ENCODE results near the gene CAMTA1. TPM values are rescaled to one million over a fixed set of nuclear protein-coding genes. Genes with fewer than 3 reads are reported as not detected.
"Not testable (repeated sequence)": the region's sequence is repeated elsewhere in the genome, so short reads cannot be mapped to it uniquely, and the experiment has no call there.

CAMTA1 gene
- total RNA-seq, 1 experiment from 2014 or later: 102 TPM

DNA sequence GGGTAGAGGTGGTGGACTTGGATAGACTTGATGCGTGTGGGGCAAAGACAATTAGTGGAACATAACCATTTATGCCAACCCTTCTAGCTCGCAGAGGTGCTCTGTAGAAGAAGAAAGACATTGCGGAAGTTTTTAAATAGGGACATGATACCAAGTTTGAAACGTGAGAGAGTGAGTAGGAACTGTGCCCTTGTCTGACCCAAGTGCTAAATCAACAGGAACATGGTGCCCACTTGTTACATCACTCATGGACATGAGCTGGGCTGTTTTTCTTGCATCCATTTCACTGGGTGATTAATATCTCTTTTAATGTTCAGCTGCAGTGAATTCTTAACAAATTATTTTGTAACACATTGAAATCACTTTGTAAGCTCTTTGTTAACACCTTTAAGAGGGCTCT is 577.7 kb downstream of the CAMTA1 start:
- DNase-seq (ENCODE audit: low read depth): no peak
- in situ Hi-C loops (cut with HindIII; ENCODE audit: low pct_unique_long_range_greater_than_20kb, low sequenced_read_pairs): no loop called here

DNA sequence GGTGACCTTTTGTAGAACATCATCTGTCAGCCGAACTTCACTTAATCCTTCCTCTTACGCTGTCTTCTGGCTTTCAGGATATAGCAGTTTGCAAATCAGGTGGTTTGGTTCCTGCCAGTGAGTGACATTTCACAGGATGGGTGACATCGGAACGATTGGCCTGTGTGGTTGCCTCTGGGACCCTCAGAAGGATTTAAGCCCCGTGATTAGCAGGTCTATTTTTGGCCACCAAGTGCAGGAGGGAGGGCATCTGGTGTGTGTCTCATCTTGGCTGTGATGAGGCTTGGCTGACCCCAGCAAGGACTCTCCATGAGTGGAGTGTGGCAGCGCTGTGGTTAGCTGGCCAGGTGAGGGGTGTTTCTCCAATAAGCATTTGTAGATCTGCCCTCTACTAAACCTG is 578.2 kb downstream of the CAMTA1 start:
- DNase-seq (ENCODE audit: low read depth): no peak
- in situ Hi-C loops (cut with HindIII; ENCODE audit: low pct_unique_long_range_greater_than_20kb, low sequenced_read_pairs): no loop called here

DNA sequence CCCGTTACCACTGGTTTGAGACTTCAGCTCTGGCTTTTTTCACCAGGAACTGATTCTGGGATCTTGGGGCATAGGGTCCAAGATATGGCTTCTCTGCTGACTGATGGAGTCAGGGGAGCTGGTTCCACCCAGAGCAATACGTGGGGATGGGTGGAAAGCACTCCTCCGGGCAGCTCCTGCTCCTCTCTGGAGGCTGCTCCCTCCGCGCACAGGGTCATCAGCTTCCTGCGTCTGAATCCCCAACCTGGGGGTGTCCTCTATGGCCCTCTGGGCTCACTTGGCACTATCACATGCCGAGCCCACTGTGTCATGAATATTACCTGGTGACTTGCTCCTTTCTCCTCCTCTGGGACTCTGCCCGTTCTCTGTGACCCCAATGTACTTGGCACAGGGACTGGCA is 580.5 kb downstream of the CAMTA1 start:
- no peak for DNase-seq (ENCODE audit: low read depth)
- in situ Hi-C loops (cut with HindIII; ENCODE audit: low pct_unique_long_range_greater_than_20kb, low sequenced_read_pairs): no loop called here

DNA sequence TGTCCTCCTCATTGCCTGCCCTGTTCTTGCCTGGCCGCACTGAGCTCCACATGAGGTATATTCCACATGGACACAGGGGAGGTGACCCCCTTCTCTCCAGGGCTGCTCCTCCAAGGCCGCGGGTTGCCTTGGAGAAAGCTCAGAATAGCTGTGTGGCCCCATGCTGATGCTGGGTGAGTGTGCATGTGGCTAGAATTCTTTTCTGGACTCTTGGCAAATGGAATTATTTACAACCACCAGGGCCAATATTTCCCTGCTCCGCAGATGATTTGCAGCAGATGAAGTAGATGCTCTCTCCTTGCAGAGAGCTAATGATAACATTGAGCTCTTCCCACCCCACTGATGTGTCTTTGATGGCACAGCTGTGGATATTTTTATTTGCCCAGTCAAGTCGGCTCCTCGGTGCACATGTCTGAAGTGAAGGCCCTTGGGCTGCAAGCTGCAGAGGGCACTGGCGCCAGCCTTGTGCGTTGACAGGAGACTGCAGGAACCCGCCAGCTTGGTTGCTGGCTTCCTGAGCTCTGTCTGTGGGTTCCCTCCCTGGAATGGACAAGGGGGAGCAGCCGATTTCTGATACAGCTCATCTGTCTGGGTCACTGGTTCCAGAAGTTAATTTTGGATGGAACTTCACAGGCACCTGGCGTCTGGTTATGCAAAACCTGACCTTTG is 581.2 kb downstream of the CAMTA1 start:
- in situ Hi-C loops (cut with HindIII; ENCODE audit: low pct_unique_long_range_greater_than_20kb, low sequenced_read_pairs): no loop called here
- DNase-seq (ENCODE audit: low read depth): no peak

DNA sequence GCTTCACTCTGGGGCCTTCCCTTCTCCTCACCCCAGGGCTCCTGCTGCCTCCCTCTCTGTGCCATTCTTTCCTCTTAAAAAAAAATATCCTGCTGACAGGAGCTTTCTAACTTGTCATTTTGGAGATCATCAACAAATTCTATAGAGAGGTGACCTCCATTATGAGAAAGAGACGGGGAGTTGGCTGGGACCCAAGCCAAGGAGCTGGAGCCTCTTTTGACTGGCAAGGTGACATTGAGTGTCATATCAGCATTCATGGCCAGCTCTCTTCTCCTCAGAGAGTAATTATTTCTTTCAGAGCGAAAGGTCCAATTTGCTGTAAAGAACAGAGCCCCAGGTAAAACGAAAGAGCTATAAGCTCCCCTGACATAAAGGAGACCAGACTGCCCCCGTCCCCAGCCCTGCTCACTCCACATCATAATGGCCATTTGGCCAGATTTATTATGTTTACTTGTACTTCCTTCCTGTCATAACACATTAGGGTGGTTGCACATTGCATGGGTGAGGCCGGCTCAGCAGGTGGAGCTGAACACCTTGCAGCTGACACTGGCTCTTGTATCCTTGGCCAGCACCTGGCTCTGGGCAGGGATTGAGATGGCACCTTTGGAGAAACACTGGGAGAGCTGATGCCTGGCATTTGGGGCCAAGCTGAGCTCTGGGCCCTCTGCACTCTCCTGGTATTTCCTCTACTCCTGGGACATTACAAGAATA is 581.9 kb downstream of the CAMTA1 start:
- DNase-seq (ENCODE audit: low read depth): no peak
- in situ Hi-C loops (cut with HindIII; ENCODE audit: low pct_unique_long_range_greater_than_20kb, low sequenced_read_pairs): no loop called here

DNA sequence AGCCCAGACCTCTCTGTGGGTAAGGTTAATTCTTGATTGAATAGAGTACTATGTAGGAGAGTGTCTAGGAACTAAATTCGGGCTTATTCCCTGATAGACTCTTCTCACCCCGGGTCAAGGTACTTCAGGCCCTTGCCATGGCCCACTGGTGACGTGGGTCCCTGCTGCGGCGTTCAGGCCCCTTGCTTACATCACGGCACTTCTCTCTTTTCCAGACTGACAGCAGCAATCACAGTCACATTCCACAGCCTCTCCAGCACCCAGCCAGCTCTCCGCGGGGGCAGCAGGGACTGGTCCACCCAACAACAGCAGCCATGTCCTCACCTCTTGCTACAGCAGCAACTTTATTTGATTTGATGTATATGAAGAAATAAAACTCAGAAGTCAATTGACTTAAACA is 584.6 kb downstream of the CAMTA1 start:
- in situ Hi-C loops (cut with HindIII; ENCODE audit: low pct_unique_long_range_greater_than_20kb, low sequenced_read_pairs): no loop called here
- no peak for DNase-seq (ENCODE audit: low read depth)

DNA sequence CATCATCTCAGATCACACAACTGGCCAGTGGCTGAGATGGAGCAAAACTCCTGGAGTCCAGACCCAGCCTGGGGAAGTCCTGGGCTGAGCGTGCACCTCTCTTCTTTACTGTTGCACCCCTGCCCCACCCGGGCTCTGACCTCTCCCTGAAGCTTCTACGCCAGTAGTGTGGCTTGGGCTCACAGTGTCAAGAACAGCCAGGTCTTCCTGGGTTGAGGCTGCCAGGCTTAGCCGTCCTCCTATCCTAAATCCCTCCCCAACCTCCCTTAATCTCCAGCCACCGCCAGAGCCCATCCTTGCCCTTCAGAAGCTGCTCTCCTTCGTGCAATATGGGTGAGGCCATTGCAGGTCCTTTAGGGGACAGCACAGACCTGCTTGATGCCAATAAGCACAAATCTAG is 586.7 kb downstream of the CAMTA1 start:
- in situ Hi-C loops (cut with HindIII; ENCODE audit: low pct_unique_long_range_greater_than_20kb, low sequenced_read_pairs): no loop called here
- DNase-seq (ENCODE audit: low read depth): no peak

DNA sequence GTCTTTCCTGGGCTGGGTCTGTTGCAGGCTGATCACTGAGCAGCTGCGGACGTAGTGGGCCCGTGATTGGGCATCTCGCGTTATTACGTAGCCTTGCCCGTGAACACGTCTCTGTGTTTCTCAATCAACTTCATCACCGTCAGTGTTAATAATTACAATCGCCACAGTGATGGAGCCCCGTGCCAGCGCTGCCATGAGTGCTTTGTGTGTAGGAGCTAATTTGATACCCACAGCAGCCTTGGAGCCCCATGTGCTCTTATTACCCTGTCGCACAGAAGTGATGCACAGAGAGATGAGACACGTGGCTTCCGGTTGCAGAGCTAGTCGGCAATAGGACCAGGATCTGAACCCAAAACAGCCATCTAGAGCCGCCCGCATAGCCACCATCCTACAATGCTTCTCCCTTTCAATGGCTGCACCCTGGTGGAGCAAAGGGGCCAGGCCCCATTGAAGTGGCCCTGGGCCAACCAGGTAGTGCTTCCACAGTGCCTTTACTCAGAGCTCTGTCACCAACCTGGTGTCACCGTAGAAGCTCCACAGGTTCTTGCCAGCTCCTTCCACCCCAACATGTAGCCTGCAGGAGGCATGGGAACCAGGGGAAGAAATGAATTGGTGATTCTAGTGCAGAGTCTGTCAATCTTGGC is 587.3 kb downstream of the CAMTA1 start:
- in situ Hi-C loops (cut with HindIII; ENCODE audit: low pct_unique_long_range_greater_than_20kb, low sequenced_read_pairs): no loop called here
- DNase-seq (ENCODE audit: low read depth): no peak

DNA sequence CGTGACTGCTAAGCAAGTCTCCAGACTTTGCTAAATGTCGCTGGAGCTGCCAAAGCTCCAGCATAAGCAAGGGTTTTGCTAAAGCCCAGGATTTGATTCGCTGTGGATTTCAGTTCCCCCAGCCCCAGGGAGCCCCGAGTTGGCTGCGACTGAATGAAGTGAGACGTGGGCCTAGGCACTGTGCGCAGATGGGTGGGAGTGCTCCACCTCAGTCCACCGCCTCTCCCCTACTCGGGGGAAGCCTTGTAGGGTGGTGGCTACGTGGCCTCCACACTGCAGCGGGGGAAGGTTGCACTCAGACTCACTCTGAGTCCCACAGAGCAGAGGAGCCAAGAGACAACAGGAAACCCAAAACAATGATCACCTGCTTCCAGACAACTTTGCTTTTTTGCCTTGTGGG is 588.0 kb downstream of the CAMTA1 start:
- in situ Hi-C loops (cut with HindIII; ENCODE audit: low pct_unique_long_range_greater_than_20kb, low sequenced_read_pairs): no loop called here
- DNase-seq (ENCODE audit: low read depth): no peak

DNA sequence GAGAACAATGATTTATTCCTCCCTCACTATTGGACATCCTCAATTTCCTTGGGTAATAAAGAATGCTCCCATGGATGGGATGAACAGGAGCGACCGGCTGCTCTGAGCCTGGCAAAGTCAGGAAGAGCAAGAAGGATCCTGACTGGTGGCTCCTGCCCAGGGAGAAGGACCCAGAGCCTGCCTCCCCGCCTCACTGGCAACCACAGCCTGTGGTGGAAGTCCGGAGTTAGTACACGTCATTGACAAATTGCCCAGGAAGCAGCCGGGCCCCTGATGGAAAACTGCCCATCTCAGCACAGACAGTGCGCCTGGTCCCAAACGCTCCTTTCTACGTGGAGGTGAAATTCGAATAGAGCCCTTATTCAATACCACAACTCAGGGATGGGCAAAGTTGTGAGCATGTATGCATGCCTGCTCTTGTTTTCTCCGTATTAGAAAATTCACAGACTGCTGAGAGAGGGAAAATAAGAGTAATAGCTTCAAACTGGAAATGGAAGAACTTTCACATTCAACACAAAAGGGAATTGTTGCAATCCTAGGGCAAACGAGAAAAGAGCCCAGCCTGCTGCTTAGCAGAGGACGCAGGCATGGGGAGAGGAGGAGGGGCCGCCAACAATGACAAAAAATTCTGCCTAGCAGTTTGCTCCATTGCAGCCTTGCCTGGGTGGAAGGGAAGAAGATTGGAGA is 588.8 kb downstream of the CAMTA1 start:
- no peak for DNase-seq (ENCODE audit: low read depth)

DNA sequence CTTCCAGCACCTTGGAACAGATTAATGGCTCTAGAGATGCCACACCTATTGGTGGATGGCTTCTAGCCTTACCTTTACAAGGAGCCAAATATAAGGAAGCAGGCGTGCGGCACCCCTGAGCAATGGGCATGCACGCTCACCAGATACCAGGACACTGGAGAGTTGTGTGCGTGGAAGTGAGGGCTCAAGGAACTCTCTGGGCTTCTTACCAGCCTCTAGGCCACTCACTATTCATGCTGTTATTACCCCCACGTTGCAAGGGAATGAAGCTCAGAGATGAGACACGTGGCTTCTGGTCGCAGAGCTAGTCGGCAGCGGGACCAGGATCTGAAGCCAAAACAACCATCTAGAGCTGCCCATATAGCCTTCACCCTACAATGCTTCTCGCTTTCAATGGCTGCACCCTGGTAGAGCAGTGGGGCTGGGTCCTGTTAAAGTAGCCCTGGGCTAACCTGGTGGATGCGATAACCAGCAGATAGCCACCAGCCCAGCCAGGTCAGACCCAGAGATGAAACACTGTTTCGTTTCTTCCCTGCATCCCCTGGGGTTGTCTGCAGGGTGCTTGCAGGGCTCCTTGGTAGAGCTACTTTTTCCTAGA is 589.4 kb downstream of the CAMTA1 start:
- no peak for DNase-seq (ENCODE audit: low read depth)
- in situ Hi-C loops (cut with HindIII; ENCODE audit: low pct_unique_long_range_greater_than_20kb, low sequenced_read_pairs): no loop called here

More for the DNA sequence above, 588.8 kb downstream of the CAMTA1 start:
- in situ Hi-C loops (cut with HindIII; ENCODE audit: low pct_unique_long_range_greater_than_20kb, low sequenced_read_pairs): no loop called here

DNA sequence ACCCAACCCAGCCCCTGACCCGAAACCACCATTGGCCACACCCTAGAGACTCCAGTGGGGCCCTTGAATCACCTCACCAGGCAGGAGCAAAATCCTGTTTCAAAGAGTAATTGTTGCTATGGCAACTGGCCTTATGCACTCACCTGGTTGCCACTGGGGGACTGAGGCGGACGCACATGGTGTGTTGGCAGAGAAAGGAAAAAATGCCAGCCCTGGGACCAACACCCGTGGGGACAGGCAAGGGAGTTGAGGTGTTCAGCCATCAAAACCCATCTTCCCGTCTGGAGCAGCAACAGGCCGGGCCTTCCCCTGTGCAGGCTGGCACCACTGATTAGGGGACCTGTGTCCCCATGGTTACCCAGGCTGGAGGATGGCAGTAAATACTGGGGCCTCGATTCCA is 590.1 kb downstream of the CAMTA1 start:
- in situ Hi-C loops (cut with HindIII; ENCODE audit: low pct_unique_long_range_greater_than_20kb, low sequenced_read_pairs): no loop called here

DNA sequence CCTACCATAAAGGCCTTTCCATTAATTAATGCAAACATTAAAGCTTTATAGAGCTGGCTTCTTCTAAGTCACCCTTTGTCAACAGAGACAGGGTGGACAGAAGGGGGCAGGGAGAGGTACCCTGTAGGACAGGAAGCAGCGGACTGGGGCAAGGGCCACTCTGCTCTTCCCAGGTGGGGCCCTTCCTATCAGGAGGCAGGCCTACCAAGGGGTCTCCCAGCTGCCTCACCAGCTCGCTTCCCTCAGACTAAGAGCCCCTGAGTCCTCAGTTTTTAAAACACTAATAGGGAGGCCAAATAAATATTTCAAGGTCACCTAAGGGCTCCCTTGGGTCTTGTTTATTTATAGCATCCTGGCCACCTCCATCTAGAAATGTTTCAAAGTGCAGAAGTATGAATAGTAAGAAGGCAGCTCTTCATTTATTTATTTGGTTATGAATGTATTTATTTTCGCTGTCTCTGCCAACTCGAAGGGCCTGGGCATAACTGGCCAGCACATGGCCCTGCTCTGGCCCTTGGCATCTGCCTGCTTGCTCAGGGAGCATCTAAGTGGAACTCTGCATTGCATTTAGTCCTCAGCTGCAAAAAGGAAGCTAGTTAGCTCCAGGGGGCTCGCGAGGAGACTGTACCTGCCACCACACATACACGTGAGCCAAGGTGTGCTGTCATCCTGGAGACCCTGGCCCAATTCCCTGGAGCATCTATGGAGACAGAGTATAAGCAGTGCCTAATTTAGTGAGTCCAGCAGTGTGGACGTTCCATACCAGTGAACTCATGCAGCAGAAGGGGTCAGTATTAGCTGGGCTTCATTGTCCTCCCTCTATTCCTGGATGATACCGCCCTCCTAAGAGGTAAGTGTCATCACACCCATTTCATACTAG is 590.8 kb downstream of the CAMTA1 start:
- in situ Hi-C loops (cut with HindIII; ENCODE audit: low pct_unique_long_range_greater_than_20kb, low sequenced_read_pairs): no loop called here
- no peak for DNase-seq (ENCODE audit: low read depth)

More for the DNA sequence above, 590.1 kb downstream of the CAMTA1 start:
- no peak for DNase-seq (ENCODE audit: low read depth)

DNA sequence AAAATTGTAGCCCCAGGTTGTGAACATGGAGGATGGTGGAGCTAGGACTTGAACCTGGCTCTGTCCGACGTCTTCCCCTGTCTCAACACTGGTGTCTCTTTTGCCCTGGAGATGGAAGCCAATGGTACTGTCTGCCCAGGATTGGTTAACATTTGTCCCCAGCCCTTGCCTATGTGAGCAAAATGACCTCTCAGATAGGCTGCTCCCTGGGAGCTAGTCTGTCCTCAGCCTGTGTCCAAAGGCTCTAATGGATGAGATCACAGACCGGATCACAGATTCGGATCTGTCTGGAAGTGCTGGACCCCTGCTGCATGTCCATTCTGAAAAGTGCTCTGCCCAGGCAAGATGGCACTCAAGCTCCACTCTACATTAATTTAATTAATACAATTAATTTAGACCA is 591.4 kb downstream of the CAMTA1 start:
- in situ Hi-C loops (cut with HindIII; ENCODE audit: low pct_unique_long_range_greater_than_20kb, low sequenced_read_pairs): no loop called here
- DNase-seq (ENCODE audit: low read depth): no peak

DNA sequence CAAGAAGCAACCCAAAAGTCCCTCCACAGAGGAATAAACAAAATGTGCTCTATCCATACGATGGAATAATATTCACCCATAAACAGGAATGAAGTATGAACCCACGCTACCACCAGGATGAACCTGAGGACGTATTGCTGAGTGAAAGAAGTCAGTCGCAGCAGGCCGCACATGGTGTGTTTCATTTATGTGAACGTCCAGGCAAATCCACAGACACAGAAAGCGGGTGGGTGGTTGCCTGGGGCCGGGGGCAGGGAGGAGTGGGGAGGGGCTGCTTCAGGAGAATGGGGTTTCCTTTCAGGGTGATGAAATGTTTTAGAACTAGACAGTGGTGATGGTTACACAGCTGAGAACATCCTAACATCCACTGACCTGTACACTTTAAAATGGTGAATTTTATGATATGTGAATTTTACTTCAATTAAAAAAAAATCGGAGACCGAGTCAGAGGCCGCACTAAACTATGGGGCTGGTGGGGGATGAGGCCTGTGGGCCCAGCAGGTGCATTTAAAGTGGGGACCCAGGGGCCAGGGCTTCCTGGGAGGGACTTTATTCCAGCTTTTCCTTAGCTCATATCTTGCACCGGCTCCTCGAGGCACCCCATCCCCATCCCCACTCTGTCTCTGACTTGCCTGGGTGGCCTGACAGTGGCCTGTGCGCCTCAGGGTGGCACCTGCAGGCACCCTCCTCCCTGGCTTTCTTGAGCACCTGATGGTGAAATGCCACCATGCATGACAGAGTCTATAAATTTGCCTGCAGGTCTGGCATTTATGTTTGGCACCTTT is 593.3 kb downstream of the CAMTA1 start:
- no peak for DNase-seq (ENCODE audit: low read depth)
- in situ Hi-C loops (cut with HindIII; ENCODE audit: low pct_unique_long_range_greater_than_20kb, low sequenced_read_pairs): no loop called here

DNA sequence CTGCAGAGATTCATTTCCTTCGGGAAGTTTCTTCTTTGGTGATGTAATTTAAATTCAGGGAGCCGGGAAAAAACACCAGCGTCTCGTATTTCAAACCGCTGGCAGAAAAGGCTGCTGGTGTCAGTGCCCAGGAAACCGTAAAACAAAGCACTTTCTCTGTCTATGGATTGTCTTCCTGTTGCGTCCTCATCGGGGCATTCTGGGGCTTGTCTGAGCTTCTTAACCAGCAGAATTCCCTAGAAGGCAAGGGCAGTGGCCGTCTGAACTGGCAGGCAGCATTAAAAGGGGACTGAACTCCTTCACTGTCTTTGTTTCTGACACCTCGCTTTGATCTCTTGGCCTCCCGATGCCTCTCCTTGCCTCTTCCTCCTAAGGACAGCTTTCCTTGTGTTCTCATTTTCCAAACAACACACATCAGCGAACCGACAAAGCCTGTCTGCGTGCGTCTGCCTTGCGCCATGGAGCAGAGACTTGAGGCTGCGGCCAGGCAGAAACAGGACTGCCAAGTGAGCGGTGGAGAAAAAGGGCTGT is 594.3 kb downstream of the CAMTA1 start:
- in situ Hi-C loops (cut with HindIII; ENCODE audit: low pct_unique_long_range_greater_than_20kb, low sequenced_read_pairs): no loop called here
- no peak for DNase-seq (ENCODE audit: low read depth)

DNA sequence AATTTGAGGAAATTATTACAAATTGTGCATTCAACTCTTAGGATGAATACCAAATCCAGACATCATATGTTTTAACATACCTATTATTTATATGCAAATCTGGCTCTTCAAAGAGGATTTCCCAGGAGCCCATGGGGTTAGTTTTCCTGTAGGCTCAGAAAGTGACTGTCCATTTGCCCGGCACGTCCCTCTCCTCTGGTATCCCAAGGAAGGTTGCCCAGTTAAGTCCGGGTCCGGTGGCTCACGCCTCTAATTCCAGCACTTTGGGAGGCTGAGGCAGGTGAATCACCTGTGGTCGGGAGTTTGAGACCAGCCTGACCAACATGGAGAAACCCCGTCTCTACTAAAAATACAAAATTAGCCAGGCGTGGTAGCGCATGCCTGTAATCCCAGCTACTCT is 594.8 kb downstream of the CAMTA1 start:
- DNase-seq (ENCODE audit: low read depth); in situ Hi-C loops (cut with HindIII; ENCODE audit: low pct_unique_long_range_greater_than_20kb, low sequenced_read_pairs): not testable (repeated sequence)

Measured in Caki2 (cell line).